ENCODE data around the gene ASF1B.
"Not testable (repeated sequence)": the region's sequence is repeated elsewhere in the genome, so short reads cannot be mapped to it uniquely, and the experiment has no call there.

Gene ASF1B

DNA sequence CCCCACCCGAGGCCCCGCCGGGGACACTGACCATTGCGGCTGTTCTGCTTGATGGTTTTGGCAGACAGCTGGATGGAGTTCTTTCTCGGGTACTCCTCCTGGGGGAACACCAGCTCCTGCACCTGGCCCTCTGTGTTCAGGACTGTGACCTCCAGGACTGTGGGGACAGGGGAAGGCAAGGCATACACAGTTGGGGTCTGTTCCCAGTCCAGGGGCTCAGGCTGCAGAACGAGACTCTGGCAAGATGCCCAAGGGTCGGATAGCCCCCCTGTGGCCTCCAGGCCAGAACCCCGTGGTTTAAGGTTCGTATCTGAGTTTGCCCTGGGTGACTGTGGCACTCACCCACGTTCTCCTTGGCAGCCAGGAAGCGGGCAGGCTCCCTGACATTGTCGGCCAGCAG lies 22.7 kb upstream of the ASF1B start:
- DNase-seq = no peak

DNA sequence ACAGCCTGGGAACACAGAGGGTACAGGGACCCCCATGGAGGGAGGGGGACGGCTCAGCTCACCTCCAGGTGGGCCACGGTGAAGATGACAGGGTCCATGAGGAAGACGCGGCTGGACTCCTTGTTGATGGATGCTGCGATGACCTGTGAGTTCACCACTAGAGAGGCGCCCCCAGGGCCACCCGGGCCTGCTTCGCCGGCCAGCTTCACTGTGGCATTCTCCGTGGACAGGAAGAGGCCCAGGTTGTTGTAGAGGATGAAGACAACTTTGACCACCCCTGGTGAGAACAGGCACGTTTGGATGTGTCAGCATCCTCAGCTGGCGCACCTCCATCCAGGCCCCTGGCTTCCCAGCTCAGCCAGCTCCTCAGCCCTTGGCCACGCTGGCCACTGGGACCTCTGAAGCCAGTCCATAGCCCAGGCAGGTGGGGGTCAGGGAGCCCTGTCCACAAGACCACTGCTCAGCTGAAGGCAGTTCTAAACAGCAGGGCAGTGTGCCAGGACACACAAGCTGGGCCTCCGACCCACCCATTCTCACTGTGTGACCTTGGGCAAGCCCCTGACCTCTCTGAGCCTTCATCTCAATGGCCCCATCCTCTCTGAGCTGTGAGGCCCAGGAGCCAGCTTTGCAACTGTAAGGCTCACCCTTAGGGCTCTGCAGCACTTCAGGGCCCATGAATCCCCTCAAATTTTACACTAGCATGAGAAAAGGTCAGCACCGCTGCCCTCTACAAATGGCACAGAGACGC lies 22.1 kb upstream of the ASF1B start:
- no peak for DNase-seq

DNA sequence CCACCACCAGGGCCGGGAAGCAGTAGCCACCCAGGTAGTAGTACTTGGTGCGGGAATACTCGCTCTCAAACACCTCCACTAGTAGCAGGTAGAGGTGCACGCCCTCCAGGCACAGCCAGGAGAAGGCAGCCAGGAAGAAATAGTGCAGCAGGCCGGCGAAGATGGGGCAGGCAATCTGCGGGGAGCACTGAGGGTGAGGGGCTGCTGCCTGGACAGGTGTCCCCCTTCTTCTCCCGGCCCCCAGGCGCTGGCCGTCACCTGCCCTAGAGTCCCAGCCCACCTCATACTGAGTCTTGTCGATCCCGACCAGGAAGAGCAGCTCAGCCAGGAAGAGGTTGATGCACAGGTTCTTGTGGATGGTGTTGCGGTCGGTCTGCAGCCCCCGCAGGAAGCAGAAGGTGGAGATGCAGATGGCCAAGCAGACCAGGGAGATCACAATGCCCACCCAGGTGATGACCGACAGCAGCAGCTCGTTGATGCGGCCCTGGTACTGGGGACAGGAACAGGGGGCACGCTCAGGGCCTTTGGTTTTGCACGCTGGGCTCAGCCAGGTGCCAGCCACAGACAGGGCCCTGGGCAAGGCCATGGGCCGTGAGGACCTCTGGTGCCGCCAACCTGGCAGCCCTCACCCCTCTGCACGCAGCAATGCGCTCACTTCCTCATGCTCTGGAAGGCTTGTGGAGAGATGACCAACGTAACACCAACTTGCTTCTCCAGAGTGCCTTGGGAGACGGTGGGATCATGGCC lies 20.8 kb upstream of the ASF1B start:
- DNase-seq = no peak

DNA sequence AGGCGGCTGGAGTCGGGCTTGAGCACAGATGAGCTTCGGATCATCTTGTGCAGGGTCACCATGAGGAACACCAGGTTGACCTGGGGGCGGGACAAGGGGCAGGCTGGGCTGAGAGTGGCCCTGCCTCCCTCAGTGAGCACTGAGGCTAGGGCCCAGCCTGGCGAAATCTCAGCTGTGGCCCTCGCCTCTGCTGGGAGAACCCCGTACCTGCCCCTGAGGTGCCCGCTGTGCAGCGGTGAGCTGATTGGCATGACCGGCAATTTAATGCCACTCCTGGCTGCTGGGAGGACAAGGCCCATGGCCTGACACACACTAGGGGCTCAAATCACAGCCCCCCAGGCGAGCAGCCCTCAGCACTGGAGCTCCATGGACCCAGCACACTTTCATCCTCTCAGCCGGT lies 19.7 kb upstream of the ASF1B start:
- DNase-seq = no peak

DNA sequence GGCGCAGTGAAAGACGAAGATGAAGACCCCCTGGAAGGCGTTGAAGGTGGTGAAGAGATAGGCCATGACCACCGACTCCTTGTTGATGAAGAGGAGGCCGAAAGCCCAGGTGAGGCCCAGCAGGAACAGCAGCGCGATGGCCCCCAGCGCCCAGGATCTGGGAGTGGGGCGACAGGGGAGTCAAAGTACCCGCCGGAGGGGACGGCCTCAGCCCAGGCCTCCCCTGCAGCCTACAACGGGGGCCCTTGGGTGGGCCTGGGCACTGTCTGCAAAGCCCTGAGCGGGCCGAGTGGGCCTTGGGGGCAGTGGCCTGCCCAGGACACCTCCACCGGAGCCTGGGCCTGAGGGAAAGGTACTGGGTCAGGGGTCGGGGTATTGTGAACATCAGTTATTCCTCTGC lies 19.0 kb upstream of the ASF1B start:
- no peak for DNase-seq

DNA sequence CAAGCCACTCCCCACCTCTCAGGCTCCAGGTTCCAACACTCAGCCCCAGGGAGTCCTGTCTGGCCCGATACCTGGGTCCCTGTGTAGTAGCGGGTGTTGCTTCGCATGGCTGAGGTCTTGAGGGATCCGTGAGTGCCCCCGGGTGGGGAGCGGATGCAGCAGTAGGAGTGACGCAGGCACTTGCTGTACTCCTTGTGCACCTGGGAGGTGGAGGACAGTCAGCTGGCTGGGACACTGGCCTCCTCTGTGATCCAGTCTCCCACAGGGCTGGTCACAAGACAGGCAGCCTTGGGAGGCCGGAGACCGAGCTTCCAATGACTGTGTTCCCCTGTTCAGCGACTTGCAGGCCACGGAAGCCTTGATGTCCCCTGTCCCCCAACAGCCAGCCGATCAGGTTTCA lies 16.3 kb upstream of the ASF1B start:
- no peak for DNase-seq

DNA sequence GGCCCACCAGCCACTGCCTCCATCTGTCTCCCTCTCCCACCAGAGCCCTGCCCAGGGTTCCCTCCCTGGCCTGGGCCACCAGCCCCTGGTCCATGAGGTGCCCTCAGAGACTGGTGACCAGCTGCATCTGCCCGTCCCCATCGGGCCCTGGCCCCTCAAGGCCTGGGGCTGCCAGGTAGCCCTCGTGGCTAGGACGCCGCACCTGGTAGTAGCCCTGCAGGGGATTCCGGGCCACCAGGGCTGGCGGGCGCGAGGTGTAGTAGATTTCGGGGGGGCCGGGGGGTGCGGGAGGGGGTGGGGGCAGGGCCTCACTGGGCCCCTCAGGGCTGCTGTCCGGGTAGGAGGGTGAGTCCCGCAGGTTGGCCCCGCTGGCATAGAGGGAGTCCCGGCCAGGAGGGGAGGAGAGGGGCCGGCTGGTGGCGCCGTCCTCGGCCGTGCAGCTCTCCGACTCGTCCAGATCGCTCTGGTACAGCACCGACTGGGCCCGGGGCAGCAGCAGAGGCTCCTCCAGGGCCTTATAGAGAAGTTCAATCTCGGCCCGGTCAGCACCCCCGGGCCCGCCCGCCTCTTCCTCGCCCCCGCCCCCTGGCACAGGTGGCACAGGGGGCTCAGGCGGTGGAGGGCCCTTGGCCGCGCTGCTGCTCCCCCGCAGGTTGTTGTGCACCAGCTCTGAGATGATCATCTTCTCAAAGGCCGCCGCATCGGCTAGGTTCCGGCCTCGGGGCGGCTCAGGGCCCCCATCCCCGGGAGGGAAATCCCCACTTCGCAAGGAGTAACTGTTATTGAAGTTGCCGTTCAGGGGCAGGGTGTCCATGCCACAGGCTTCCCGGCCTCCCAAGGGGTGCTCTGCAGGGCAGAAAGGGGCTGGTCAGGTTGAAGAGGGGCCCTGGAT lies 14.6 kb upstream of the ASF1B start:
- no peak for DNase-seq

DNA sequence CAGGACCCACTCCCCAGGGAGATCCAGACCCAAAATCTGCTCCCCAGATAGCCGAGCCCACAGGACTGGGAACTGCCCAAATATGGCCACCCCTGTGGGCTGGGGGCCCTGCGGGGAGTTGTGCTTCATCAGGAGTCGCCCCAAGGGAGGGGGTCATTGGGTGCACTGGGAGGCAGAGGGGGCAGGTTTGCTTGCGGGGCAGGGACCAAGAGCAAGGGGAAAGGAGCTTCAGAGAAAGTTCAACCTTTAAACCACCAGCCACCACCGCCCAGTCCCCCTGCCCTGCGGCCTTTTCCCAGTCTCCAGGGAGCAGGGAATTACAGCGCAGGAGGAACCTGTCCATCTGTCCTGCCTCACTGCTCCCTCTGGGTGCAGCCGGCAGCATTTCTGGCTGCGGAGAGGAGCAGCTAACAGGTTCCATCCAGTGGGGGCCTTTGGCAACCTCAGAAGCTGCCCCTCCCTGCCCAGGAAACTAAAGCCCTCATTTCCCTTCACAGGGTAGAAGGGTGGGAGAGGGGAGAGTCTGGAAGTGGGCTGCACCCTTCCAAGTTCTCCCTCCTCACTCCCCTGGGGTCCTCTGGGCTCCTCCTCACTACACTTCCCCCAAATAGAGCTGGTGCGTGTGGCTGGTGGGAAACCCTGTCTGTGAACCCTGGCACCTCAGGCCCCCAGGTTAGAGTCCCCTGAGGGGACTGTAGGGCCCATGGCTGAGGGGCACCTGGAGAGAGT lies 13.8 kb upstream of the ASF1B start:
- DNase-seq = no peak

DNA sequence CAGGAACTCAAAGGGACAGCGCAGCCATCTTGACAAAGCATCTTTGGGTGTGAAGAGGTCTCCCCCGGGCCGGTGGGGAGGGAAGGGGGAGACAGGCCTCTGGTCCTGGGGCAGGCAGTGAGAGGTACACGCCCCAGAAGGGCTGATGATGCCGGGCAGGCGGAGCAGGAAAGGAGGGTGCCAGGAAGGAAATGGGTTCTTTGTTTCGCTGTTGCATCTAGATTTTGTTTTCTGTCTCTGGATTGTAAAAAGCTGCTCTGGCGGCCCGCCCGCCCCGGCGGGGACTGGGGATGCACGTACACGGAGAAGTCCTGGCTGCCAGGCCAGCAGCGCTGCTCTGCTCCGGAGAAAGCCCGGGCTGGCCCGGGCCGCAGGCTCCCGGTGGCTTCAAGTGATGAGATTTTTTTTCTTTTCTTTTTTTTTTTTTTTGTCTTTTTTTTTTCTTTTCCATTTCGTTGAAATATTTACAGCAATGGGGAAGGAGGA lies 13.2 kb upstream of the ASF1B start:
- DNase-seq = peak; percentile 52

DNA sequence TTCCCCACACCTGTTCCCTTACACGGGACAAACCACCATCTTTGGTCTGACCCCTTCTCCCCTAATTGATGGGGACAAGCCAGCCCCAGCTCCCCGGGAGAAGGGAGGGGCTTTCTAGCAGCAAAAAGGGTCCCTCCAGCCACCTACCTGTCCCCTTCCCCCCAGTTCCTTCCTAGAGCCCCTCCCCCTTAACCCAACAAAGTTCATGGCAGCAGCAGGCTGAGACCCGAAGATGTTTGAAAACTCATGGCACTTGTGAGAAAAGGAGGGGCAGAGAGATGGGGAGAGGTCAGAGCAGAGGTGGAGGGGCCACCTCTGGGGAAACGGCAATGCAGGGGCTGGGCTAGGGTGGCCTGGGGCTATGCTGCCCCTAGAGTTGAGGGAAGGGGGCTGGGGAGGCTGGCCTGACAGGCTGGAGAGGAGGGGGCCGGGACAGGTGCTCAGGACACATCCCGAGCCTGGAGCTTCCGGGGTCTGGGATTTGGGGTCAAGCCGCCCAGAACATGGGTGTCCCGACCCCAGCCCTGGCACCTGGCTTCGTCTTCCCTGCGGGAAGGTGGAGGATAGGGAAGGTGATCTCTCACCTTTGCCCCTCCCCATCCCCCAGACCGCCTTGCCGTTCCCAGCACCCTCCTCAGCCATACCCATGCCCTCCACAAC lies 12.5 kb upstream of the ASF1B start:
- DNase-seq = no peak

DNA sequence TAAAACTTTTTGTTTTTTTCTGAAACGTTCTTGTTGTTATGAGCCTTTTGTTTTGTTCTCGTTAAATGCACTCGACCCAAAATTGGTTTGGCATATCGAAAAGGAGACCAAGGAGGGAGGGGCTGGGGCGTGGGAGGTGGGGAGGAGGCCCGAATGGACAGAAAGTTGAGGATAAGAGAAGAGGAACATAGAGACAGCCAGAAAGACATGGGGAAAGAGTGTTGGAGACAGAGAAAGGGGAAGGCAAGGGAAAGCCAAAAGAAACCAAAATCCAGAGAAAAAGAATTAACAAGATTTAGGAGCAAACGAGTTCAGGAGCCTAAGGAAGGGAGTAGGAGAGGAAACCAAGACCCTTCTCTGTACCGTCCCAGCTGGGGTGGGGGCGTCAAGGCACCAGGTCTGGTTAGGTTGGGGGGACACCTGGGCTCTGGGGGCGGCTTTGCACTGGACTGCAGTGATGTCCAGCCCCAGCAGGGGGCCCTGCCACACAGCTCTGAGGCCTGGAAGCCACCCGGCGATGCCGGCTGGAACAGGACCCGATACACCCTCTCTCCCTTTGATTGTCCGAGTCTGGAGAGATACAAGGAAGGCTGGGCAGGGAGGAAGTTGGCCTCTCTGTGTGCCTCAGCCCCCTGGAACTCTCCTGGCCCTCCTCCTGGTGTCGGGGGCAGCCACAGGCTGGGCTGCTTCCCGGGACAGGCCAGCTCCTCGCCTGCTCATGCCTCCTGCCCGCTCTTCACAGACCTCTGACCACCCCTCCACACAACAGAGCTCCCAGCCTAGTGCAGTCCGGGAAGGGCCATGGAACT lies 11.6 kb upstream of the ASF1B start:
- peak; percentile 42 for DNase-seq

DNA sequence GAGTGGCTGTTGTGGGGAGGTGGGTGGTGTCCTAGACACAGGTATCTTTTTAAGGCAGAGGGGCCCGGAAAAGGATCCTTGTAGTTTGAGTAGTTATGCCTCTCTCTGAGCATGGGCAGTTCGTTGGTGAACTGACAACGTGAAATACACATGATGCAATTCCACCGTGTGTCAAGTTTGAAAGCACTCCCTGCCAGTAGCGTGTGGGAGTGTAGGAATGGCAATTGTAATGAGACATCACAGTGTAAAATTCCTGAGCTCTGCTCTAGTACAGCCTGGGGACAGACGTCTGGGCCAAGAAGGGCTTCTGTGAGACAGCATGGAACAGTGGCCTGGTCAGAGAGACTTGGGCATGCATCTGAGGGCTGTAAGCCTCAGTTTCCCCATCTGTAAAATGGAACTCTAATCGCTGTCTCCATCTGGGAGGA lies 10.4 kb upstream of the ASF1B start:
- DNase-seq = no peak

DNA sequence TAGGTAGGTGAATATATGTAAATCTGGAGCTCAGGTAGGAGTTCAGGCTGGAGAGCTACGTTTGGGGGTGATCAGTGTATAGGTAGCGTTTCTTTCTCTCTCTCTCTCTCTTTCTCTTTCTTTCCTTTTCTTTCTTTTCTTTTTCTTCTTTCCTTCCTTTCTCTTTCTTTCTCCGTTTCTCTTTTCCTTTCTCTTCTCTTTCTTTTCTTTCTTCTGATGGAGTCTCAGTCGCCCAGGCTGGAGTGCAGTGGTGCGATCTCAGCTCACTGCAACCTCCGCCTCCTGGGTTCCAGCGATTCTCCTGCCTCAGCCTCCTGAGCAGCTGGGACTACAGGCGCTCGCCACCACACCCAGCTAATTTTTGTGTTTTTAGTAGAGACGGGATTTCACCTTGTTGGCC lies 9.8 kb upstream of the ASF1B start:
- not testable (repeated sequence) for DNase-seq

DNA sequence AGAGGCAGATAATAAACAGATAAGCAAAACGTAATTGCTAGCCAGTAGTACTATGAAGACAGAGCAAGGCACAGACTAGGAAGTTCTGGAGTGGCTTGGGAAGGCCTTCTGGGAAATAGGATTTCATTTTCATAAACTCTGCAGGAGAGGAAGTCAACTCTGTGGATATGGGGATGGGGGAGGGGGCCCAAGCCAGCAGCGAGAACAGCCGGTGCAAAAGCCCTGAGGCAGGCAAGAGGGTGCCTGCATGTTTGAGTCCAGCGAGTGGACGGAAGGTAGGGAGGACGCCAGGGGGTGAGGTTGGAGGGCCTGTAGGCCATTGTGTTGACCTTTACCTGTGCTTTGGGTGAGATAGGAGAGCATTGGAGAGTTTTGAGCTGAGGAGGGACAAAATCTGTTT lies 9.0 kb upstream of the ASF1B start:
- no peak for DNase-seq

DNA sequence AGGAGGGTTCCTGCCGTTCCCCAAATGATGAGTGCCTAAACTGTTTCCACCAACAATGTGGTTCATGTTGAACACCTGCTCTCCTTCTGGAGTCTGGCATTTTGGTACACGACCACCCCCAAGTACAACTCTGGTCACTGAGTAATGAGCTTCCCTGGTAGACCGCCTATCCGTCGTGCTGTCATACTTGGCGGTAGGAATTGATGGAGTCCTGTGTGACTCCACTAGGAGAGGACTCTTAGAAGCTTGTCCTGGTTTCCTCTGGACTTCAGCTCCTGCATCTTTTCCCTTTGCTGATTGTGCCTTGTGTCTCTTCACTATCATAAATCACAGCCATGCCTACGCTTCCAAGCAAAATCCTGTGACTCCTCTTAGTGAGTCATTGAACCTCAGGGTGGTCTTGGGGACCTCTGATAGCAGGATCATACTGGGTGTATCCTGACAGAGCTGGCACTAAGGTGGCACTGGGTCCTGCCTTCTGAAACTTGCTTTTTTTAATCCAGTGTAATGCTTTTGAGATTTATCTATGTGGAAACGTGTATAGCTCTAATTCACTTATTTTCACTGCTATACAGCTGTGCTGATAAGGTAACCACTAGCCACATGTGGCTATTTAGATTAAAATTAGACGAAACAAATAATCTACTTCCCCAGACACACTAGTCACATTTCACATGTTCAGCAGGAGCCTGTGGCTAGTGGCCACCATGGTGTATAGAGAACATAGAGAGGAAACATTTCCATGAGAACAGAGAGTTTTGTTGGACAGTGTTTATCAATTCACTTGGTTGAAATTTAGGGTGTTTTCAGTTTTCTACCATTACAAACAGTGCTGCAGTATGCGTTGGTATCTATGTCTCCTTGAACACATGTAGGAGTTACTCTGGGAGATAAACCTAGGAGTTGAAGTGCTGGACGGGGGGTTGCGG lies 6.1 kb upstream of the ASF1B start:
- DNase-seq = no peak

DNA sequence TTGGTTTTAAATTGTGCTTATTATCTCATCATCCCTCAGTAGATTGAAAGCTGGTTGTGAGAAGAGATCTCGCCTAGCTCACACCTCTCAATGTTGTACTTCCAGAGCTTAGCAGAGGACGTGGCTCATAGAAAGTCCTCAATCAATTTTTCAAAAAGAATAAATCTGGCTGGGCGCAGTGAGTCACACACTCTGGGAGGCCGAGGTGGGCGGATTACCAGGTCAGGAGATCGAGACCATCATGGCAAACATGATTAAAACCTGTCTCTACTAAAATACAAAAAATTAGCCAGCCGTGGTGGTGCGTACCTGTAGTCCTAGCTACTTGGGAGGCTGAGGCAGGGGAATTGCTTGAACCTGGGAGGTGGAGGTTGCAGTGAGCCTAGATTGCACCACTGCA lies 4.7 kb upstream of the ASF1B start:
- DNase-seq = no peak

DNA sequence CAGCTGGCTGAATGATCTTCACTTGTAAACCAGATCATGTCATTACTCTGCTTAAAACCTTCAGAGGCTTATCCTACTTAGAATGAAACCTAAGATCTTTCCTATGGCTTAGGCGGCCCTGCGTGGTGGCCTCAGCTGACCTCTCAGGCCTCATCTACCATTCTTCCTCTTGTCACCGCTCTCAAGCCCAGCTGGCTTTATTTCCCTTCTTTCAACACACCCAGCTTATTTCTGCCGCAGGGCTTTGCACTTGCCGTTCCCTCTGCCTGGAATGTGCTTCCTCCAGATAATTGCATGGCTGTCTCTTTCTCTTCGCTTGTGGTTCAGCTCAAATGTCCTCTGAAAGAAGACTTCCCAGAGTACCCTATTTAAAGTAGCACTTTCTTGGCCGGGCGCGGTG lies 3.6 kb upstream of the ASF1B start:
- DNase-seq = no peak

DNA sequence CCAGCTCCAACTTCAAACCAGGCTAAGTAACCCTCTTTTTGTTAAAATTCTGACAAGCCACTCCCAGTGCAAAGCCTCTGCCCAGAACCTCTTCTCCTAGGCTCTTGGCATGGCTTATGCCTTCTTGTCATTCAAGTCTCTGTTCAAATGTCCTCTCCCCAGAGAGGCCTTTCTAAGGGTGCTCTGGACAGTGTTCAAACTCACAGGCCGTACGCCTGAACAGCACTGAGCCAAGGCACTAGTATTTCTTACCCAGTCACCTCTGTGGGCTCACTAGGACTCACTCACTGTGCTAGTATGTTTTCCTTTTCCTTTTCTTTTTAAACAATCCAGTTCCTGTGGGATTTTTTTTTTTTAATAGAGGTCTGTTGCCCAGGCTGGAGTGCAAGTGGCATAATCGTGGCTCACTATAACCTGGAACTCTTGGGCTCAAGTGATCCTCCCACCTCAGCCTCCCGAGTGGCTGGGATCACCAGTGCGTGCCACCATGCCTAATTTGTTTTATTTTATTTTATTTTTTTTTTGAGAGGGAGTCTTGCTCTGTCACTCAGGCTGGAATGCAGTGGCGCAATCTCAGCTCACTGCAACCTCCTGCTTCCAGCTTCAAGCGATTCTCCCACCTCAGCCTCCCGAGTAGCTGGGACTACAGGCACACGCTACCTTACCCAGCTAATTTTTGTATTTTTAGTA lies 2.3 kb upstream of the ASF1B start:
- no peak for DNase-seq

DNA sequence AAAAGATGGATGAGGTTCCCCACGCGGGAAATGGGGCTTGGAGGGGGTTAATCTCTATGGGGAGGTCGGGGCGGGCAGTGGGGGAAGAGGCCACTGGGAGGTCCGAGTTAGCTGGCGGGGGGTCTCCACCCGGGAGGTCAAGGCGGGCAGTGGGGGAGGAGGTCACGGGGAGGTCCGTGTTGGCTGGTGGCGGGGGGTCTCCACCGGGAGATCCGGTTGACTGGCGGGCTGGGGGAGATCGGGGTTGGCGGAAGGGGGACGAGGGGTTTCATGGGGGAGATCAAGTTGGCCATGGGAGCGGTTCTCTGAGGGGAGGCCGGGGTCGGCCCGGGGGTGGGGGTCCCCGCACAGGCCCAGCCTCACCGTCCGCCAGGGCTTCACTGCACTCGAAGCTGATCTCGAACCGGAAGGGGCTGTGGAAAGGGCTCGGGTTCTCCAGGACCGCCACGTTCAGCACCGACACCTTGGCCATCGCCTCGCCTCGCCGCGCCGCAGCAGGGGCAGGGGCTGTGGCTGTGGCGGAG lies 342 bp downstream of the ASF1B start:
- no peak for DNase-seq
